A549 (cell line): ENCODE measurements around the gene PDCD1.

Experiments
- CTCF ChIP-seq: fragments of >200 bp; sonication (Bioruptor Twin); formaldehyde crosslinking; IDR thresholded peaks from 3 replicates; pipeline ENCODE4 v1.5.1; 2016
- EP300 ChIP-seq, 2 experiments: fragments of >200 bp; sonication (Bioruptor Twin); formaldehyde crosslinking; IDR thresholded peaks; 2 replicates in 1 of 2; 3 replicates in 1 of 2; pipeline ENCODE4 v1.6.1; 2016 to 2017
- HDAC2 ChIP-seq: fragments of 200-600 bp; sonication (generic); IDR thresholded peaks from 2 replicates; pipeline ENCODE4 v1.6.1; 2016
- MYC ChIP-seq: IDR thresholded peaks from 2 replicates; pipeline ENCODE4 v1.6.1; 2012; ENCODE audit warnings: mild to moderate bottlenecking, inconsistent platforms, low read length, improper control_type of control experiment, borderline replicate concordance
- POLR2A ChIP-seq: IDR thresholded peaks from 2 replicates; pipeline ENCODE4 v1.6.1; 2012; ENCODE audit warnings: mild to moderate bottlenecking, low read length
- POLR2AphosphoS2 ChIP-seq: conservative IDR thresholded peaks from 2 replicates; pipeline ENCODE4 v1.6.1; 2012; ENCODE audit warnings: low read length, improper control_type of control experiment, inconsistent platforms
- TP53 ChIP-seq: fragments of 250-450 bp; sonication (Bioruptor Pico); IDR thresholded peaks from 2 replicates; pipeline ENCODE4 v1.5.0; 2021; ENCODE audit warnings: mild to moderate bottlenecking, moderate library complexity

DNA sequence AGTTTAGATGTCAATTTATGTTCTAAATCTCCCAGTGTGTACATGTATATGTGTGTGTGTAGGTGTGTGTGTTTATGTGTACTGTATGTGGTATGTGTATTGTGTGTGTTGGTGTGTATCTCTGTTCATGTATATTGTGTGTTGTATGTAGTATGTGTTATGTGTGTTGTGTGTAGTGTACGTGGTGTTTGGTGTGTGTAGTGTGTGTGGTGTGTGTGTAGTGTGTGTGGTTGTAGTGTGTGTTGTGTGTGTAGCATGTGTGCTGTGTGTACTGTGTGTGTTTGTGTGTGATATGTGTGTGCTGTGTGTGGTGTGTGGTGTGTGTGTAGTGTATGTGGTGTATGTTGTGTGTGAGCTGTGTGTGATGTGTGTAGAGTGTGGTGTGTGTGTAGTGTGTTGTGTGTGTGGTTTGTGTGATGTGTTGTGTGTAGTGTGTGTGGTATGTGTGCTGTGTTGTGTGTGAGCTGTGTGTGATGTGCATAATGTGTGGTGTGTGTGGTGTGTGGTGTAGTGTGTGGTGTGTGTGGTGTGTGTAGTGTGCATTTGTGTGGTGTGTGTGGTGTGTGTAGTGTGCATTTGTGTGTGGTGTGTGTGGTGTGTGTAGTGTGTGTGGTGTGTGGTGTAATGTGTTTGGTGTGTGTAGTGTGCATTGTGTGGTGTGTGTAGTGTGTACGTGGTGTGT, 5.6 kb upstream of the PDCD1 start:
- TF ChIP-seq HDAC2 = no peak
- no peak for TF ChIP-seq EP300 (IDR thresholded peaks at IDR 0.05)
- no peak for TF ChIP-seq POLR2A
- TF ChIP-seq POLR2AphosphoS2 = no peak
- no peak for TF ChIP-seq CTCF
- TF ChIP-seq TP53 = no peak
- no peak for TF ChIP-seq MYC
